Brain pericyte (primary cell): Measurements from ENCODE around the gene KCNJ10.
"Not testable (repeated sequence)": the region's sequence is repeated elsewhere in the genome, so short reads cannot be mapped to it uniquely, and the experiment has no call there.

Experiments used
- DNase-seq: peaks from one replicate; pipeline ENCODE4 v3.0.0-alpha.2; 2012; ENCODE audit warnings: low read depth, low spot score

The KCNJ10 gene

DNA sequence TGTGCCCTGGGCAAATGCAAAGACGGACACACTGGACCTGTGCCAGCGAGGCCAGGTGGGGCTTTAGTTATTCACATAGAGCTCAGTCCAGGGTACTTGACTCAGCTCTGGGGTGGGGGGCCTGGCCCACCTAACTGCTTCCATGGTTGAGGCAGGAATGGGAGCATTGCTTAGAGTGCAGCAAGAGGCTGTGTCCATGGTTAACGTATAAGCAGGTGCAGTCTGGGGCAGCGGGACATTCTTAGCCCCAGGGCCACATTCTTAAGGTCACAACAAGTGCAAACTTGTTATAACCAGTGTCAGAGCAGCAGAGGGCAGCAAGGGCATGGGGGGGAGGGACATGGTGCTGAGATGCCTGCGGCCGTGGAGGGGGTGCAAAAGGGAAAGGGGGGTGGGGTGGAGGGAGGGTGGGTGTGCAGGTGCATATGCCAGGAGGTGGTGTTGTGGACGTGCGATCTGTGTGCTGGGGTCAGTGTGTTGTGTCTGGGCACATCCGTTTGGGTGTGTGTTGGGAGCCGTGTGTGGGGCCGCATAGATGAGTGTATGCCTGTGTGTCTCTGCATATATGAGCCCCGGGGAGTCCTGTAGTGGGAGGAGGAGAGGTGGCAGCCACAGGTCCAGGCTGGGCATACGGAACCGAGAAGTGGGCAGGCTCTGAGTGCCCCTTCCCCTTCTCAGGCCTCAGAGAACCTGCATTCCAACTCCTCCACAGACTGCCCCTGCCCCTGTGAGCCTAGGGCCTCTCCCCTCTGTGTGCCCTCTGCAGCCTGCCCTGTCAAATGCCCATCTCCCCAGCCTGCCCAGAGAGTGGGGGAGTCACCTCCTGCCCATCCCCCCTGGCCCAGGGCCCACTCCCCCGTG is 8.4 kb downstream of the KCNJ10 start:
- DNase-seq, result no peak

DNA sequence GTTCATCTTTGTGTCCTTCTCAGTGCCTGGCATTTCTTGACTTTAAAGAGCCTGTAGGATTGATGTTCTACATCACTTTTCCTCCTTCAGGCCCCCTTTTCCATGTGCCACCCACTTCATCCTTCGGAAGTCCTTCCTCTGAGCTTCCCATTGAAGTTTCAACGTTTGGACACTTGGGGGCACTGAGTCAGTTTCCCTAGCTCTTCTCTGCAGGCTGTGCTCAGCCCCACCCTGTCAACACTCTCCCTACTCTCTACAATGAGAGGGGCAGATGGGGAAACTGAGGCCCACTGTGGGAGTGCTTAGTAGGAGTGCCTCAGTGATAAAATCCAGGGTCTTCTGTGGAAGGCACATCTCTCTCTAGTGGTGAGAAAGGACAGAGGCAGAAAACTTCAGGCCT is 11.9 kb downstream of the KCNJ10 start:
- no peak for DNase-seq

DNA sequence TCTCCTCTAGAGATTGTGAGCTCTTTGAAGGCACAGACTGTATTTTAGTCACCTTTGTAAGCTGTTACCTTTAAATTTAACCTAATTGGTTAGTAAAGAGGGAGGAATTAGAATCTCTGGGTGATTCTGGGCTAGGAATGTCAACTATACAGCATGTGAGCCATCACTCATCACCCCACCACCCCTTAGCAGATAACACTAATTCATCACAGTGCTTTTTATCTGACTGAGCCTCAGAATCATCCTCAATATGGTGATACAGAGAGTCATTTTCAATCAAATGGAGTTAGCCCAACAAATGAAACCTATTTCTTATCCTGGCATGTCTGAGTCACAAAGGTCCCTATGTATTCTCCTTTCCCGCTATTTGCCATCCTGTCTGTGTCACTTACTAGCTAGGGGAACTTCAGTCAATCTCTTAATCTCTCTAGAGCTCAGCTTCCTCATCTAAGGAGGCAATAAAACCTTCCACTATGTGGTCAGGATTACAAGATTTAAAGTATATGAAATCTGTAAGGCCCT is 13.3 kb downstream of the KCNJ10 start:
- no peak for DNase-seq

DNA sequence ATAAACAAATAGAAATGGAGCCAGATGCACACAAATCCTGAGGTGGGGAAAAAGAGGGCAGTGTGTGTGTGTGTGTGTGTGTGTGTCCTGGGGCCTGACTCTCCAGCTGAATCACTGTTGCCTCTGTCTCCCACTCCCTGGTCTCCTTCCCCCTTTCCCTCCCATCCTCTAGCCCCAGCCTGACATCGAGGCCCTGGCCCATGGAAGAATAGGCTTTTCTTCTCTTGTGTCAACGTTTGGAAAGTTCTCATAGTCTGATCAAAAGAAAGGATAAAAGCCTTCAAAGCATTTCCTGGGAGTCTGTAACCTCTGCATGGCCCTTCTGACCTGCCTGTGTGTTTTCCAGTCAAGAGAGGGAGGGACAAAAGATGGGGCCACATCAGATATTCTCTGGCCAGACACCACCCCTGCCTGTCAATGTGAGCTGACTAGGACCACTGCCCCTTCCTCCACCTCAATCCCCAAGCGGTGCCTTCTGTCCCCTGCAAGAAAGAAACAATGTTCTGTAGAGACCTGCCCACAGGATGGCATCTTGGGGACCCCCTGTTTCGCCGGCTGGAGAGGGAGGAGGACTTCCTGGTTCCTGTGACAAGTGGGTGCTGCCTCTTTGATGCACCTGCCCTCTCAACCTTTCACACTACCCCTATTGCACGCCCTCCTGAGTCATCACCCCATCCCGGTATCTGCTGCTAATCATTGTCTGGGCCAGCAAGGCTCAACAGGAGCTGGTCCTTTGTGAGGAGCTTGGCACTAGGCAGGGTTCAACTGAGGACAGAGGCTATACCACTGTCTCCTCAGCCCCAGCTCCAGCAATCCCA is 16.2 kb downstream of the KCNJ10 start:
- DNase-seq, result no peak

DNA sequence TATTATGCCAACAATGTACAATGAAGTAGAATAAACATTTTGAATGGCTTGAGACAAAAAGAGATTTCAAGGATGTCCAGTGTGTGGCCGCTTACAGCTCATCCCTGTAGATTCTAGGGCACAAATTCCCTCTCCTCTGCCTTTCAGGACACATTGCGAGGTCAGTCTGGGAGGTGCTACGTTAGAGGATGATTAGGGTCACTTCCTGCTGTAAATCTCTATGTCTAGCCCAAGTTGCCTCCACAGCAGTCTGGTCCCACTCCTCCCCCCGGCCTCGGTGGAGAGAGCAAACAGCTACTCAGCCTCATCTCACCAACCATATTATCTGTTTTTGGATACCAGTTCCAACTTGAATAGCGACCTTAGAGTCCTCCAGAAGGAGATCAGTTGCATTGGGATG is 17.0 kb downstream of the KCNJ10 start:
- no peak for DNase-seq

DNA sequence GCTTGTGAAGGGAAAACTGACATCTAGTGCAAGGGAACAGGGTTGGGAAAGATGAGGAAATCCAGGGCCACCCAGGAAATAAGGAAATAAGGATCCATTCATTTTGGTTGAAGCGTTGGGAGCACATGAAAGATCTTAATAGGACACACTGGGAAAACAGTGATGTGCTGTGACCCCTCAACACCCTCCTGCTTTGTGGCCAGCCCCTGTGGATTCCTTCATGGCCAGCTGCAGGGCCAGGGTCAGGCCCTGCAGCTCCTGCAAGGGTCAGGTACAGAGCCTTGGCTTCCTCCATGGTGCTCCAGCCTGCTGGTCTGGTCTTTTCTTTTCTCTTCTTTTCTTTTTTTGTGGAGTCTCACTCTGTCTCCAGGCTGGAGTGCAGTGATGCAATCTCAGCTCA is 19.3 kb downstream of the KCNJ10 start:
- DNase-seq, result no peak

DNA sequence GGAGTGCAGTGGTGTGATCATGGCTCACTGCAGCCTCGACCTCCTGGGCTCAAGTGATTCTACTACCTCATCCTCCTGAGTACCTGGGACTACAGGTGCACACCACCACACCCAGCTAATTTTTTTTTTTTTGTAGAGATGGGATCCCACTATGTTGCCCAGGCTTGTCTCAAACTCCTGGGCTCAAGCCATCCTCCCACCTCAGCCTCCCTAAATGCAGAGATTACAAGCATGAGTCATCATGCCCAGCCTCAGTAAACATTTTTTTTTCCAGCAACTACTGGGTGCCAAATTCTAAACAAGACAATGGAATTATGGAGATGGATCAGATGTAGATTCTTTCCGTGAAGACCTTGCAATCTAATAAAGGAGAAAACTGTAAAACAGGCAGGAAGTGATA is 19.8 kb downstream of the KCNJ10 start:
- DNase-seq, result not testable (repeated sequence)

DNA sequence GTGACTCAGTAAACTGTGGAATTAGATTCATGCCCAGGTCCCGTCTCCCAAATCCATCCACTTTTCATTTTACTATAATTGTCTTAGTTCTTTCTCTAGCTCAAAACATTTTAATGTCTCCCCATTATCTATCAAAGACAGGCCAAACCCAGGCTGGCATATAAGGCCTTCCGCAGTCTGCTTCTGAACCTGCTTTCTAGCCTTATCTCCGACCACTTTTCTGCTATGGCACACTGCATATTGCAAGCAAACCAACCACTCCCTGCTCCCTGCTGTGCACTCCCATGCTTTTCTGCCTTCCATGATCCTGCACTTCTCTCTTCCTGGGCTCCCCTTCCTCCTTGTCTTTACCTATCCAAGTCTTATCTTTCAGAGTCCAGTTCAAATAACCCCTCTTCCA is 20.9 kb downstream of the KCNJ10 start:
- DNase-seq, result no peak

DNA sequence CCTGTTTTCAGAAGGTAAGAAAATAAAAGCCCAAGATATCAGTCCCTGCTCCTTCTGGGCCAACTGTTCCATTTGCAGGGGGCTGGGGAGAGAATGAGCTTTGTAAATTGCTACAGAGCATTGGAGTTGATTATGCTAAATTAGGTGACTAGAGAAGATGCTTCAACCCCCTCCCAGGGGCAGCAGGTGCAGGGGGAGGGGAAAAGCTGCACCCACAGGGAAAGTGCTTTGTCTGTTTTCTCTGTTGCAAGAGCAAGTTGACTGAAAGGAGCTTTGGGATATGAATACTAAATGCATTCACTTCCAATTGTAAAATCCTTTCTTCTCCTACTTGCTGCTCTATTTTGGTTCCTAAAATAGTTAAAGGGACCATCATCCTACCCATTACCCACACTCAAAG is 21.6 kb downstream of the KCNJ10 start:
- DNase-seq, result no peak

DNA sequence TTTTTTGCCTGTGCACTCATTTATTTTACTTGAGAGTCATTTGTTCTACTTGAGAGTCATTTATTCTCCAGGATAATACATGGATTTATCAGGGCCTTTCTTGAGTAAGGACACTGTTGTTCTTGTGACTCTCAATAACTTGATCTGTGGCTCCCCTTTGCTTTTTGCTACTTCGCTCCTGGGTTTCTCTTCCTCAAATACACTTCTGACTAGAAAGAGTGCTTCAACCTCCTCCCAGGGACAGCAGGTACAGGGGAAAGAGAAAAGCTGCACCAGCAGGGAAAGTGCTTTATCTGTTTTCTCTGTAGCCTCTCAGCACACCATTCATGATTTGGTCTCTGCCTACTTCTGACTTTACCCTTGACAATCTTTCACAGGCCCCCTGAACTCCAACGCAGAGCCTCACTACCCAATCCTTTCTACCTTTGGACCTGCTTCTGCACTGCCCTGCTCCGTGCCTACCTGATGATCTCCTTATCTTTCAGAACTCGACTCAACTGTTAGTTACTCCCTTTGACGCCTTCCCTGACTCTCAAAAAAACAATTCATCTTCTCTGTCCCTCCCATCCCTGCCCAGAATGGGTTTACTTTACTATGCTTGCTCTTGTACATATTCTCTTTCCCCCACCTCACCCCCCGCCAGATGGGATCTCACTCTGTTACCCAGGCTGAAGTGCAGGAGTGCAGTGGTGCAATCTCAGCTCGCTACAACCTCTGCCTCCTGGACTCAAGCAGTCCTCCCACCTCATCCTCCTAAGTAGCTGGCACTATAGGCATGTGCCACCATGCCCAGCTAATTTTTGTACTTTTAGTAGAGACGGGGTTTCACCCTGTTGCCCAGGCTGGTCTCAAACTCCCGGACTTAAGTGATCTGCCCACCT is 22.6 kb downstream of the KCNJ10 start:
- DNase-seq, result no peak

DNA sequence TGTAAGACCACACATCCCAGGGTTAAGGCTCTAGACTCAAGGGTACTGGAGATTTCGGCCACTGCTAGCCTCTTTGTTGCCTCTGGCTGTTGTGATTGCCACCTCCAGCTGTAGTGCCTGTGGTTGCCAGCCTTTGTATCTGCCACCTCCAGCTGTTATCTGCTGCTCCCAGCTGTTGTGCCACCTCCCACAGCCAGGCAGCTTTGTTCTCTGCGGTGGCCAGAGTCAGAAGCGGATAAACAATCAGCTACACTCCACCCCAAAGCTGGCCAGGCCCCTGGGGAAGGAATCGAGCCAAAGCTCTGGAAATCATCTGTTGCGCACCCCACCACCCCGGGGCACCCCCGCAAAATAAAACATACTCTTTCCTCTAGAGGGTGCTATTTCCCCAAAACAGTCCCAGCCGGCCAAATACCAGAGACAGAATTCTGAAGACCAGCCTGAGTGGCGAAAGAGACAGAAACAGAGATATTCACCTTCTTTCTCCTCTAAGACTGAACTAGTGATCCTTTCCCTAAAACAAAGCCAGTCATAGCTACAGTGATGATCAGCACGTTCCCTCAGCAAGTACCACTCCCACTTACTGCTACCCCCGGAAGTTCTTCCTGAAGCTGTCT is 23.4 kb downstream of the KCNJ10 start:
- no peak for DNase-seq

DNA sequence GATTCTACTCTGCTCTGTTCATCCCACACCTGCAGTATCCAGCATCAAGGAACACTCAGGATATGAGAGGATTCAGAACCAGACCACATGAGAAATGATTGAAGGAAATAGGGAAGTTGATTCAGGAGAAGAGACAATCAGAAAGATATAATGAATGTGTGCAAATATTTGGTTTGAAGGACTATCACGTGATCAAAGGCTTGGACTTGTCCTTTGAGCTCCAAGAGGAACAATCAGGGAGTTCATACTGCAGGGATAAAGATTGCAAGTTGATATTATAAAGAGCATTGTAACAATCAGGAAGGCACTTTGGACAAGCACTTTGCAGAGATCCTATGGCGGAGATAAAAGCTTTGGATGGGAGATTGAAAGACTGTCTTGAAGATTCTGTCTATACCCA is 24.3 kb downstream of the KCNJ10 start:
- DNase-seq, result no peak

DNA sequence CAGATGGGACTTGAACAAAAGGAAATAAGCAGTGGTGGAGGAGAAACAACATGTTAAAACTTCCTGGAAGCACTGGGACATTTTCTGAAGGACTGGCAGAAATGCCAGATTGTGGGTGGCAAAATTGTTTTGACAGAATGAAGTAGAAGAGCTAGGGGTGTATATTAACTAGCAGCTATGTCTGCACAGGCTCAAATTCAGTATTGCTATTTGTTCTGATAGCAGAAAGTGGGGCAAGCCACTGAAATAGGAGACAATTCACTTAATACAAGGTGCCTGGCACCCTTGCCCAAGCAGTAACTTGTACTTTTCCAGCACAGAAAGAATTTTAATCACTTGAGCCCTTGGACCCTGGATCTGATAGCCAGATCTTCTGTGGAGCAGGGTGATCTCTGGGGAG is 26.4 kb downstream of the KCNJ10 start:
- no peak for DNase-seq

DNA sequence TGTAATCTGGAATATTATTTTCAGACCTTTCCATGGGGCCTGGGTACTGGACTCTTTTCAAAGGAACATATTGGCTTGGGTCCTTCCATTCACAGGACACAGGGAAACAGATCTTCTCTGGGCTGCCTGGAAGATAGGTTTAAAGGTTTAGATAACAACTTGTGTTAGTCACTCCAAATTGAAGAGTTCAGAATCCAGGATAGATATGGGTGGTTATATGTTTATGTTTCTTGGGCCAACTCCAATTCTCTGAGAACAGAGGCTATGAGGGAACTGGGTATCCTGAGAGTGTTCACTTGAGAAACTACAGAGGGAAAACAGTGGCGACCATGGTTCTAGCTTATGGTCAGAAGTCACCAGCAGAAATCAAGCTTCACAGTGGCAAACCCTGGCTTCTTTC is 29.5 kb downstream of the KCNJ10 start:
- DNase-seq, result no peak

DNA sequence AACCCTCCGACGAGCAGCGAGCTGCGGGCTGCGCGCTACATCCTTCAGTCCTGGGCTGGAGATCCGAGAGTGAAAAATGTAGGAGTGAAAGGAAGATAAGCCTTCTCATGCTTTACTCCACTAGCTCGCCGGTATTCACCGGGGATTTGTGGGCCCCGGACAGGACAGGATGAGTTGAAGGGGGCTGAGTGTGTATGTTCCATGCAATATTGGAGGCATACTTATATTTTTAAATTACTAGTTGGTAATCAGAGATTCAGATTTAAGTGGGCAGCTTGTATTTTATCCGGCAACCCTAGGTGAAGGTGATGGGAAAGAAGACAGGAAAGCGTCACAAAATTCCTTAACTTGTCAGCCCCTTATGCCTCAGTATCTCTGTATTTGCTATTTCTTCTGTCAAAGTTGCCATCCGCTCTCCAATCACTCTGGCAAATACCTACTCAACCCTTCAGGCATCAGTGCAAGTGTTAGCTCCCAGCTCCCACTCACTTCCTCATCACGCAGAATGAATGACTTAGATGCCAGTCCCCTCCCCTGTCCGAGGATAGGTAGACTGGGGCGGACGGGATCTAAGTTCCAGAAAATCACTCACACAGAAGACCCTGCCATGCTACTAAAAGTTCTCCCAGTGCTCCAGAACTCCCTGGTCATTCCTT is 37.7 kb downstream of the KCNJ10 start:
- DNase-seq, result no peak

DNA sequence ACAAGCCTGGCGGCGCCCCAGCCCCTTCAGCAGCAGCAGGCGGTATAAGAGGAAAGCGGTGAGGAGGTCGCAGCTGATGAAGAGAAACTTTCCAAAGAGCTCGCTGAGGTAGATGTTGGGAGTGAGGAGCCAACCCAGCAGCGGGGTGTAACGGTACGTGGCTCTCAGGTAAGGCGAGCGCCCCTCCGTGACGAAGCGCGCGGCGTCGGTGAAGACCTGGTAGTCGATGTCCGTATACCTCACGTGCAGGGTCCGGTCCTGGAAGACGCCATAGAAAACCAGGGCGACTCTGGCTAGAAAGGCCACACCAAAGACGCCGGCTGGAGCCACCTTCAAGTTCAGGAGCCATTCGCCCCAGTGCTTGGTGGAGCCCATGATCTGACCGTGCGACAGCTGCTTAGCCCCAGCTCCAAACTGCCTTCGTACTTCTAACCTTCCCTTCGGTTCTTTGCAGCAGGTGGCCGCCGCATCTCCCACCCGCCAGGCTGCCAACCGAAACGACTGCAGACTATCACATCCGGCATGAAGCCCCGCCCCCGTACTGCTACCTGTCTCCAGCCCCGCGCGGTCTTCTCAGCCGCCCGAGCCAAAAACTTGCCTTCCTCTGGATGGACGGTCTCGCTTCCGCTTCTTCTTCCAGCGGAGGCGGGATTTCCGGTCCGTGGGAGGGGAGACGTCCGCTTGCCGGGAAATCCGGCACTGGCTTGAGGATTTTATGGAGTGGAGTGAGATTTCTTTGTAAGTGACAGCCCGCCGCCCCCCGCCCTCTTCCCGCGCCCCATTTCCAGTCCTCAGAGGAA is 38.4 kb downstream of the KCNJ10 start, which contains the start of gene PIGM:
PIGM (minus strand) TSS at position 626 of the 800 bp plus-strand sequence; CDS start at position 375, 251 bp downstream.
- peak; percentile 43 for DNase-seq

DNA sequence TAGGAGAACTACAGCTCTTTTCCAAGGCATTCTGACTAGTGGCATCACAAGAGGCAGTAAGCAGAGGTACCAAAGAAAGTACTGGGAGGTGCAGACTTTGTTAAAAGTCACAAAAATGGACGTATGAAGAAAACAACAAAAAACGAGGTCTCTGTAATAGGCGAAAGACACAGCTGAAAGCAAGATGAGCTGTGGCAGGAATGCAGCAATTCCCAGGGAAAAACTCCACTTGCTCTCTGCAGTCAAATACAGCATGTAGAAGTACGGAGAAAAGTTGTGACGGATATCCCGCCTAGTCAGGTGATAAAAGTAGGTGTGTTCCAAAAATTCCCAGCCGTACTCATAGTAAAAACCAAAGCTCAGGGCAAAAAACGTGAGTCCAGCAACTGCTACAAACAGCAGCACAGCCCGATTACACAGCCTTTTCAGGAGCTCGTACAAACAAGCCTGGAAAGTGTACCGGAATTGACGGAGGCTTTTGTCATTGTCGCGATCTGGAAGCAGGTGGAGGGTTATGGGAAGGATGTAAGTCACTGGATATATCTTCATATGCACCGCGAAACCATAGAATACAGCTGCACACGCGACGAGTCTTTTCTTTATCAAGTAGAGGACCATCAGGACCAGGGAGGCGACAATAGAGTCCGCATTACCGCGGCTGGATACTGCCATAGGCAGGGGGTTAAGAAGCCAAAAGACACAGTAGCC is 39.1 kb downstream of the KCNJ10 start:
- no peak for DNase-seq

DNA sequence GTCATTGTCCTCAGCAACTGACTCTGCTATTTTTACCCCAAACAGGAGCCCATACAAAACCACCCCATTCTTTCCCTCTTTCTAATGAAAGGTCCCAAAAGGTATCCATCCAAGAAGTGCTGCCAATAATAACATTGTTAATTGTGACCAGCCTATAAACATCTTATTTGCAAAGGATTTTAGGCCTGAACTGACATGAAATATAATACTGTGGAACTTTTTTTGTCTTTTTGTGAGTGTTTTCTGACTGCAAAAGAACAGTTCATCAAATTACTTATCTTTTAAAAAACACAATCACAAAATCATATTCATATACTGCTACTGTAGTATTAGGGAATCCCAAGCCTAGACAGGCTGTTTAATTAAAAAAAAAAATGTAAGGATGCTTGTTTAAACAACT is 41.5 kb downstream of the KCNJ10 start:
- no peak for DNase-seq

DNA sequence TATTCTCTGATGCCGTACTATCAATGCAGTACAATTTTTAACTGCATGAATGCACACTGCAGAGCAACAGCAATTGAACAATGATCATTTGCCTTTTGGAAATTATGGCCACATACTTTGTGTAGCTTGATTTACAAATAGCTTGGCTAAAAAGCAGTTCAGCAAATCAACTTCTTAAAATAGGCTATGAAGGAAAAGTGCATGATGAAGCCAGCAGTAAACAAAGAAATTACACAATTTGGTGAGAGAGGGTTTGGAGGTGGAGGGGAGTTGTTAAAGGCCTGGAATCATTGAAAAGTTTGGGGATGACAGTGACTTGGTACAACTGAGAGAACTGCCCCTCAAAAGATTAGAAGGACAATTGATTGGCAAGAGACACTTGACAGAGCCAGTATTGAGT is 44.6 kb downstream of the KCNJ10 start:
- DNase-seq, result no peak
